Occipital lobe (tissue), 1 donor: ENCODE data around the gene ZNF280B. TPM values are rescaled to one million over a fixed set of nuclear protein-coding genes. Genes with fewer than 3 reads are reported as not detected.

ENCODE experiments used
- total RNA-seq: library from RNA; depleted of rRNA; stranded (reverse); fragments of >200 nt; gene quantifications from one replicate; pipeline ENCODE4 v1.2.3, GENCODE V29; 2014

Gene ZNF280B
- total RNA-seq, 1 donor from 2014 or later, result 3.7 TPM

Other genes with a start within 250 kb of the ZNF280B start
- gene ZNF280A, start 11.5 kb upstream of the ZNF280B start, total RNA-seq, result not detected
- gene PRAME, start 50.5 kb upstream of the ZNF280B start, total RNA-seq, result not detected
- gene GGTLC2, start 135.9 kb upstream of the ZNF280B start, total RNA-seq, result not detected